HEK293 (cell line): ENCODE measurements around the gene CDC37L1.
"Not testable (repeated sequence)": the region's sequence is repeated elsewhere in the genome, so short reads cannot be mapped to it uniquely, and the experiment has no call there.

Experiments
- CTCF ChIA-PET: fragments of 350-600 bp; formaldehyde crosslinking; extraction: SDS; loops from one replicate; lab custom pipeline; 2021; ENCODE audit warnings: antibody characterized with exemption; lab: Yijun Ruan, JAX
- POLR2A ChIA-PET: fragments of 300-600 bp; formaldehyde crosslinking; extraction: SDS; loops from one replicate; lab custom pipeline; 2020; ENCODE audit warnings: antibody characterized with exemption, inconsistent platforms; lab: Yijun Ruan, JAX
- H3K27ac ChIP-seq: fragments of 200-500 bp; sonication (Bioruptor generic); 2 replicates; pipeline ENCODE4 v1.5.1; 2014; ENCODE audit warnings: low read depth, low read length, control low read depth, inconsistent platforms; ENCODE audit errors: extremely low read depth
- H3K36me3 ChIP-seq, 2 experiments: fragments of 200-500 bp in 1 of 2; sonication (Bioruptor generic) in 1 of 2; 1 replicate in 1 of 2; 2 replicates in 1 of 2; pipeline ENCODE4 v1.5.1; 2014 to 2017; ENCODE audit warnings: inconsistent platforms in 2 of 2, low read length in 2 of 2; ENCODE audit not compliant: control insufficient read depth in 2 of 2, insufficient read depth in 1 of 2
- H3K4me1 ChIP-seq: fragments of 200-500 bp; sonication (Bioruptor generic); 2 replicates; pipeline ENCODE4 v1.5.1; 2014; ENCODE audit warnings: mild to moderate bottlenecking, low read length, inconsistent platforms; ENCODE audit not compliant: control insufficient read depth, insufficient read depth
- H3K4me3 ChIP-seq: 2 replicates; pipeline ENCODE4 v1.5.1; 2011; ENCODE audit warnings: low read depth, mild to moderate bottlenecking, control low read depth, low read length, moderate library complexity
- H3K9me3 ChIP-seq: fragments of 200-500 bp; sonication (Bioruptor generic); 2 replicates; pipeline ENCODE4 v1.5.1; 2014; ENCODE audit warnings: low read depth, low read length, inconsistent platforms; ENCODE audit not compliant: control insufficient read depth, insufficient read depth
- BCL6B ChIP-seq: fragments of 450-650 bp; formaldehyde crosslinking; IDR thresholded peaks from 2 replicates; pipeline ENCODE4 v1.5.1; 2017; ENCODE audit warnings: missing biosample characterization, missing genetic modification characterization
- KLF7 ChIP-seq: fragments of 450-650 bp; formaldehyde crosslinking; IDR thresholded peaks from 2 replicates; pipeline ENCODE4 v1.5.1; 2016; ENCODE audit warnings: missing biosample characterization, missing genetic modification characterization, borderline replicate concordance
- ZBTB7A ChIP-seq: fragments of 450-650 bp; formaldehyde crosslinking; IDR thresholded peaks from 2 replicates; pipeline ENCODE4 v1.5.1; 2016; ENCODE audit warnings: low read depth, missing biosample characterization, missing genetic modification characterization
- ZNF174 ChIP-seq: fragments of 450-650 bp; formaldehyde crosslinking; IDR thresholded peaks from 2 replicates; pipeline ENCODE4 v1.5.0; 2017; ENCODE audit warnings: missing biosample characterization, mild to moderate bottlenecking, missing genetic modification characterization
- ZNF202 ChIP-seq: fragments of 450-650 bp; formaldehyde crosslinking; IDR thresholded peaks from 2 replicates; pipeline ENCODE4 v1.5.1; 2016; ENCODE audit warnings: missing biosample characterization, missing genetic modification characterization, borderline replicate concordance
- ZNF366 ChIP-seq: fragments of 450-650 bp; formaldehyde crosslinking; conservative IDR thresholded peaks from 2 replicates; pipeline ENCODE4 v1.5.1; 2016; ENCODE audit warnings: missing biosample characterization, missing genetic modification characterization
- ZNF48 ChIP-seq: fragments of 450-650 bp; formaldehyde crosslinking; IDR thresholded peaks from 2 replicates; pipeline ENCODE4 v1.5.1; 2016; ENCODE audit warnings: missing biosample characterization, missing genetic modification characterization
- ZNF488 ChIP-seq: fragments of 450-650 bp; formaldehyde crosslinking; IDR thresholded peaks from 2 replicates; pipeline ENCODE4 v1.5.1; 2016; ENCODE audit warnings: missing biosample characterization, missing genetic modification characterization
- ZNF518A ChIP-seq: fragments of 450-650 bp; formaldehyde crosslinking; conservative IDR thresholded peaks from 2 replicates; pipeline ENCODE4 v1.5.1; 2016; ENCODE audit warnings: low read depth, missing biosample characterization, missing genetic modification characterization
- TF ChIP-seq, protein P1 (sequence below): fragments of 450-650 bp; formaldehyde crosslinking; IDR thresholded peaks from 2 replicates; pipeline ENCODE4 v1.5.1; 2016; ENCODE audit warnings: missing biosample characterization, missing genetic modification characterization
- TF ChIP-seq, protein P2 (sequence below): IDR thresholded peaks from 2 replicates; pipeline ENCODE4 v1.6.1; 2011; ENCODE audit warnings: mild to moderate bottlenecking, low read depth, low read length, borderline replicate concordance

Gene CDC37L1

DNA sequence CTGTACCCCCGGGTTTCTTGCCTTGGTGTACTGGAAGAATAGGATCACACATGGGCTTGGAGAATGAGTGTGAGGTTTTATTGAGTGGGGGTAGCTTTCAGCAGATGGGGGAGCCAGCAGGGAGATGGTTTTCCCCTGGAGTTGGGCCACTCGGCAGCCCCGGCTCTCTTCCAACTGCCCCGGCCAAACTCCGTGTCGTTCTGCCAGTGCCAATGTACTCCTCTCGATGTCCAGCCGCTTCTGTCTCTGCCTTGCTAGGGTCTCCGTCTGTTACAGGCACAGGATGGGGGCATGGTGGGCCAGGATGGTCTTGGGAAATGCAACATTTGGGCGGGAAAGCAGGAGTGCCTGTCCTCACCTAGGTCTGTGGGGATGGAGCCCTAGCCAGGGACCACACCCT lies 24.8 kb upstream of the CDC37L1 start:
- H3K27ac ChIP-seq, result no peak overlapping the region
- TF ChIP-seq ZNF48 (tag by site-specific recombination), result no peak
- TF ChIP-seq, protein P1, sequence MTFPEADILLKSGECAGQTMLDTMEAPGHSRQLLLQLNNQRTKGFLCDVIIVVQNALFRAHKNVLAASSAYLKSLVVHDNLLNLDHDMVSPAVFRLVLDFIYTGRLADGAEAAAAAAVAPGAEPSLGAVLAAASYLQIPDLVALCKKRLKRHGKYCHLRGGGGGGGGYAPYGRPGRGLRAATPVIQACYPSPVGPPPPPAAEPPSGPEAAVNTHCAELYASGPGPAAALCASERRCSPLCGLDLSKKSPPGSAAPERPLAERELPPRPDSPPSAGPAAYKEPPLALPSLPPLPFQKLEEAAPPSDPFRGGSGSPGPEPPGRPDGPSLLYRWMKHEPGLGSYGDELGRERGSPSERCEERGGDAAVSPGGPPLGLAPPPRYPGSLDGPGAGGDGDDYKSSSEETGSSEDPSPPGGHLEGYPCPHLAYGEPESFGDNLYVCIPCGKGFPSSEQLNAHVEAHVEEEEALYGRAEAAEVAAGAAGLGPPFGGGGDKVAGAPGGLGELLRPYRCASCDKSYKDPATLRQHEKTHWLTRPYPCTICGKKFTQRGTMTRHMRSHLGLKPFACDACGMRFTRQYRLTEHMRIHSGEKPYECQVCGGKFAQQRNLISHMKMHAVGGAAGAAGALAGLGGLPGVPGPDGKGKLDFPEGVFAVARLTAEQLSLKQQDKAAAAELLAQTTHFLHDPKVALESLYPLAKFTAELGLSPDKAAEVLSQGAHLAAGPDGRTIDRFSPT (tag by site-specific recombination), result no peak
- no peak for TF ChIP-seq ZNF488 (tag by site-specific recombination)
- no peak for TF ChIP-seq KLF7 (tag by site-specific recombination)
- TF ChIP-seq, protein P2, sequence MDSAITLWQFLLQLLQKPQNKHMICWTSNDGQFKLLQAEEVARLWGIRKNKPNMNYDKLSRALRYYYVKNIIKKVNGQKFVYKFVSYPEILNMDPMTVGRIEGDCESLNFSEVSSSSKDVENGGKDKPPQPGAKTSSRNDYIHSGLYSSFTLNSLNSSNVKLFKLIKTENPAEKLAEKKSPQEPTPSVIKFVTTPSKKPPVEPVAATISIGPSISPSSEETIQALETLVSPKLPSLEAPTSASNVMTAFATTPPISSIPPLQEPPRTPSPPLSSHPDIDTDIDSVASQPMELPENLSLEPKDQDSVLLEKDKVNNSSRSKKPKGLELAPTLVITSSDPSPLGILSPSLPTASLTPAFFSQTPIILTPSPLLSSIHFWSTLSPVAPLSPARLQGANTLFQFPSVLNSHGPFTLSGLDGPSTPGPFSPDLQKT, result no peak
- no peak for TF ChIP-seq ZNF518A (tag by site-specific recombination)
- no peak for TF ChIP-seq BCL6B (tag by site-specific recombination)
- TF ChIP-seq, all 188 proteins: peak for 0
- H3K4me1 ChIP-seq, result peaks cover 5% of the 10 kb centered on the region; the same call in 1 of the 2 replicates
- no peaks in the 10 kb centered on the region for H3K9me3 ChIP-seq
- H3K4me3 ChIP-seq, result no peak overlapping the region
- ChIA-PET POLR2A (no interaction called here), CTCF (interaction anchor here (0.8 to 3.1 kb wide), 4 partner anchors 14 to 274 kb away, joined by 3 to 14 read pairs (median 4); no protein-coding TSS in a partner anchor)
- no peaks in the 10 kb centered on the region; a peak in 1 of 3 replicates for H3K36me3 ChIP-seq

- POLR2A ChIA-PET, H3K27ac ChIP-seq, H3K36me3 ChIP-seq, H3K4me3 ChIP-seq: not testable (repeated sequence)
- TF ChIP-seq ZNF366, result peak; percentile 42; the same call in 1 of the 2 replicates
- TF ChIP-seq, all 188 proteins: peak for 1; not testable (repeated sequence) for 187
- not testable (repeated sequence) for H3K4me1 ChIP-seq, H3K9me3 ChIP-seq
- CTCF ChIA-PET, result interaction anchor here (0.6 to 3.1 kb wide), 3 partner anchors 16 to 324 kb away, joined by 3 to 14 read pairs (median 4); no protein-coding TSS in a partner anchor
These were observed 23.2 kb upstream of the CDC37L1 start for GRCh38 chr9:4656196-4656595.

- CTCF ChIA-PET, result interaction anchor here (0.6 to 3.1 kb wide), 5 partner anchors 16 to 934 kb away, joined by 3 to 14 read pairs (median 3); no protein-coding TSS in a partner anchor
- H3K27ac ChIP-seq, result no peak overlapping the region
- POLR2A ChIA-PET, result no interaction called here
- peaks cover 5% of the 10 kb centered on the region; the same call in 1 of the 2 replicates for H3K4me1 ChIP-seq
- H3K9me3 ChIP-seq, result no peaks in the 10 kb centered on the region
- TF ChIP-seq ZBTB7A (tag by site-specific recombination) (no peak), ZNF202 (tag by site-specific recombination) (no peak), ZNF174 (tag by site-specific recombination) (no peak)
- no peaks in the 10 kb centered on the region; a peak in 1 of 3 replicates for H3K36me3 ChIP-seq
- no peak overlapping the region for H3K4me3 ChIP-seq
These were observed 22.7 kb upstream of the CDC37L1 start for GRCh38 chr9:4656621-4657020.
